Endothelial cell of umbilical vein (primary cell): ENCODE measurements around the gene VSX2. TPM values are rescaled to one million over a fixed set of nuclear protein-coding genes. Genes with fewer than 3 reads are reported as not detected.

ENCODE experiments used
- BruUV-seq: library from RNA; stranded (reverse); fragments of 400-500 nt; replicated peaks from 2 replicates; lab custom pipeline; 2021; lab: Mats Ljungman, UMichigan
- CTCF ChIA-PET: fragments of 300-600, 350-600 bp; sonication (Branson Sonifier 250); formaldehyde crosslinking; loops from one replicate; lab custom pipeline; 2021; ENCODE audit warnings: antibody characterized with exemption, inconsistent platforms; lab: Charles Lee
- POLR2A ChIA-PET: fragments of 300-600, 350-600 bp; sonication (Branson Sonifier 250); formaldehyde crosslinking; loops from one replicate; lab custom pipeline; 2021; ENCODE audit warnings: antibody characterized with exemption, inconsistent platforms; lab: Charles Lee
- DNase-seq: peaks from one replicate; pipeline ENCODE4 v3.0.0-alpha.2; 2011; ENCODE audit warnings: low read depth, low spot score
- FAIRE-seq: peaks from 2 replicates; lab custom pipeline; 2011; peaks lifted over from hg19 to GRCh38; lab: Jason Lieb, UNC
- H2AFZ ChIP-seq: 2 replicates; pipeline ENCODE4 v1.6.0; 2012; ENCODE audit warnings: low read depth, low read length, control low read depth, inconsistent platforms
- H3K27ac ChIP-seq: 2 replicates; pipeline ENCODE4 v1.5.1; 2011; ENCODE audit warnings: low read depth, mild to moderate bottlenecking, control low read depth, low read length, moderate library complexity; ENCODE audit not compliant: insufficient read depth
- H3K27me3 ChIP-seq, 2 experiments: 2 replicates each; pipeline versions ENCODE4 v1.6.0 to v1.6.1; 2011; ENCODE audit warnings: low read length in 2 of 2, mixed read lengths in 1 of 2; ENCODE audit not compliant: control insufficient read depth in 2 of 2, insufficient read depth in 2 of 2
- H3K36me3 ChIP-seq, 2 experiments: 2 replicates in 1 of 2; 3 replicates in 1 of 2; pipeline ENCODE4 v1.5.1; 2011; ENCODE audit warnings: low read length in 2 of 2, mild to moderate bottlenecking in 1 of 2, moderate library complexity in 1 of 2; ENCODE audit not compliant: control insufficient read depth in 2 of 2, insufficient read depth in 2 of 2; ENCODE audit errors: extremely low read depth in 1 of 2
- H3K4me1 ChIP-seq: 3 replicates; pipeline ENCODE4 v1.5.1; 2011; ENCODE audit warnings: mild to moderate bottlenecking, low read length; ENCODE audit not compliant: control insufficient read depth, insufficient read depth; ENCODE audit errors: extremely low read depth
- H3K4me2 ChIP-seq: 2 replicates; pipeline ENCODE4 v1.6.1; 2011; ENCODE audit warnings: low read length, control low read depth, mixed read lengths; ENCODE audit not compliant: insufficient read depth
- H3K4me3 ChIP-seq, 3 experiments: fragments of 200-600 bp in 1 of 3; sonication (generic), shearing (Covaris generic) in 1 of 3; replicated peaks in 1 of 3; 2 replicates each; pipeline ENCODE4 v1.5.1; 2011 to 2016; ENCODE audit warnings: control low read depth in 3 of 3, low read length in 3 of 3, mild to moderate bottlenecking in 2 of 3, inconsistent platforms in 1 of 3, low read depth in 1 of 3, moderate library complexity in 1 of 3; ENCODE audit not compliant: insufficient read depth in 1 of 3
- H3K79me2 ChIP-seq: 2 replicates; pipeline ENCODE4 v1.6.0; 2012; ENCODE audit warnings: low read length, inconsistent platforms; ENCODE audit not compliant: control insufficient read depth, insufficient read depth
- H3K9ac ChIP-seq: replicated peaks from 2 replicates; pipeline ENCODE3; 2011; ENCODE audit warnings: low read length, control low read depth; ENCODE audit not compliant: insufficient read depth; ENCODE audit errors: extremely low read depth
- H3K9me1 ChIP-seq: replicated peaks from 3 replicates; pipeline ENCODE4 v1.6.0; 2011; ENCODE audit warnings: mild to moderate bottlenecking, low read length; ENCODE audit not compliant: control insufficient read depth, insufficient read depth; ENCODE audit errors: extremely low read depth
- H3K9me3 ChIP-seq: replicated peaks from 2 replicates; pipeline ENCODE4 v1.5.1; 2012; ENCODE audit warnings: low read length, inconsistent platforms; ENCODE audit not compliant: control insufficient read depth, insufficient read depth
- H4K20me1 ChIP-seq: replicated peaks from 2 replicates; pipeline ENCODE3; 2011; ENCODE audit warnings: mild to moderate bottlenecking, low read length; ENCODE audit not compliant: control insufficient read depth, insufficient read depth; ENCODE audit errors: extremely low read depth
- EZH2 ChIP-seq: IDR thresholded peaks from 2 replicates; pipeline ENCODE4 v1.6.1; 2012; ENCODE audit warnings: borderline replicate concordance, low read depth, mild to moderate bottlenecking, moderate library complexity, low read length, inconsistent platforms; ENCODE audit not compliant: severe bottlenecking
- FOS ChIP-seq: IDR thresholded peaks from 2 replicates; pipeline ENCODE4 v1.6.1; 2011; ENCODE audit warnings: mild to moderate bottlenecking, low read length, moderate library complexity, borderline replicate concordance; ENCODE audit not compliant: insufficient read depth
- GATA2 ChIP-seq: IDR thresholded peaks from 2 replicates; pipeline ENCODE4 v1.7.0; 2011; ENCODE audit warnings: low read depth, mild to moderate bottlenecking, moderate library complexity, mixed read lengths, low read length; ENCODE audit not compliant: insufficient read length, insufficient read depth
- JUN ChIP-seq: IDR thresholded peaks from 2 replicates; pipeline ENCODE4 v1.6.1; 2011; ENCODE audit warnings: borderline replicate concordance, low read depth; ENCODE audit not compliant: insufficient read length, insufficient read depth
- MAX ChIP-seq: IDR thresholded peaks from 2 replicates; pipeline ENCODE4 v1.6.1; 2011; ENCODE audit not compliant: insufficient read depth, insufficient read length
- POLR2A ChIP-seq: IDR thresholded peaks from 2 replicates; pipeline ENCODE4 v1.6.1; 2012; ENCODE audit warnings: low read depth, mild to moderate bottlenecking, control low read depth, low read length
- POLR2AphosphoS5 ChIP-seq: IDR thresholded peaks from 2 replicates; pipeline ENCODE4 v1.6.1; 2012; ENCODE audit warnings: low read depth, mild to moderate bottlenecking, control low read depth, low read length, moderate library complexity; ENCODE audit not compliant: insufficient read depth
- dilution Hi-C: fragments of 300-500 bp; cut with MboI; formaldehyde crosslinking; loops from one replicate; pipeline ENCODE4 v1.15.0; 2019; ENCODE audit warnings: low sequenced_read_pairs; ENCODE audit not compliant: extremely low pct_ligation_motif_present
- intact Hi-C: fragments of 100-400 bp; cut with micrococcal nuclease; formaldehyde crosslinking; loops from one replicate; pipeline ENCODE4 v1.10.0; 2022
- polyA plus RNA-seq, 4 experiments: library from polyadenylated mRNA; depleted of rRNA in 3 of 4; stranded (reverse) in 3 of 4; unstranded in 1 of 4; fragments of >200 nt; gene quantifications; 2 replicates each; pipeline versions ENCODE4 v1.2.1 to v1.2.3, GENCODE V29; 2011 to 2012; ENCODE audit warnings: missing spikeins in 1 of 4
- small RNA-seq: library from RNA; depleted of rRNA; stranded (forward); fragments of <200 nt; gene quantifications from one replicate; pipeline ENCODE3, GENCODE V24; 2012; ENCODE audit warnings: low replicate concordance, low read depth; ENCODE audit not compliant: insufficient read depth, insufficient read length
- total RNA-seq: library from RNA; stranded (reverse); gene quantifications from 2 replicates; pipeline ENCODE4 v1.2.3, GENCODE V29; 2021
- TF ChIP-seq, protein P1 (sequence below), 2 donors: IDR thresholded peaks; 1 replicate in 1 of 2; 2 replicates in 1 of 2; pipeline ENCODE4 v1.5.1; 2011; ENCODE audit warnings: low read length in 2 of 2, mild to moderate bottlenecking in 2 of 2, moderate library complexity in 2 of 2, control low read depth in 1 of 2, inconsistent platforms in 1 of 2, low read depth in 1 of 2; ENCODE audit not compliant: insufficient read depth in 1 of 2; ENCODE audit errors: extremely low read depth in 1 of 2

The VSX2 gene
- total and polyA plus RNA-seq, 2 donors (not counting 3 experiments of a cell fraction or from before 2014, with no cell fraction given): not detected

- no peaks in the 10 kb centered on the region for H3K9me3 ChIP-seq
- peaks cover 0 to 6% of the 10 kb centered on the region in 2 experiments for H3K27me3 ChIP-seq
- POLR2A ChIA-PET: no interaction called here
- no peak overlapping the region for H2AFZ ChIP-seq
- no peaks in the 10 kb centered on the region for H4K20me1 ChIP-seq
- no peak for TF ChIP-seq EZH2
- TF ChIP-seq MAX: no peak
- no peak for TF ChIP-seq POLR2AphosphoS5
- no peak for TF ChIP-seq POLR2A
- TF ChIP-seq JUN: no peak
- no peak for TF ChIP-seq GATA2
- no peak for TF ChIP-seq FOS
- TF ChIP-seq, protein P1, sequence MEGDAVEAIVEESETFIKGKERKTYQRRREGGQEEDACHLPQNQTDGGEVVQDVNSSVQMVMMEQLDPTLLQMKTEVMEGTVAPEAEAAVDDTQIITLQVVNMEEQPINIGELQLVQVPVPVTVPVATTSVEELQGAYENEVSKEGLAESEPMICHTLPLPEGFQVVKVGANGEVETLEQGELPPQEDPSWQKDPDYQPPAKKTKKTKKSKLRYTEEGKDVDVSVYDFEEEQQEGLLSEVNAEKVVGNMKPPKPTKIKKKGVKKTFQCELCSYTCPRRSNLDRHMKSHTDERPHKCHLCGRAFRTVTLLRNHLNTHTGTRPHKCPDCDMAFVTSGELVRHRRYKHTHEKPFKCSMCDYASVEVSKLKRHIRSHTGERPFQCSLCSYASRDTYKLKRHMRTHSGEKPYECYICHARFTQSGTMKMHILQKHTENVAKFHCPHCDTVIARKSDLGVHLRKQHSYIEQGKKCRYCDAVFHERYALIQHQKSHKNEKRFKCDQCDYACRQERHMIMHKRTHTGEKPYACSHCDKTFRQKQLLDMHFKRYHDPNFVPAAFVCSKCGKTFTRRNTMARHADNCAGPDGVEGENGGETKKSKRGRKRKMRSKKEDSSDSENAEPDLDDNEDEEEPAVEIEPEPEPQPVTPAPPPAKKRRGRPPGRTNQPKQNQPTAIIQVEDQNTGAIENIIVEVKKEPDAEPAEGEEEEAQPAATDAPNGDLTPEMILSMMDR (IDR thresholded peaks at IDR 0.05; ENCODE audit: extremely low read depth in 1 of 2, insufficient read depth in 1 of 2, low read depth in 1 of 2, low read length in 2 of 2): no peak
- no peaks in the 10 kb centered on the region for H3K9me1 ChIP-seq
- no peaks in the 10 kb centered on the region for H3K79me2 ChIP-seq
- H3K4me3 ChIP-seq: no peak overlapping the region
- H3K4me2 ChIP-seq: no peak overlapping the region
- no peak overlapping the region for H3K27ac ChIP-seq
- H3K36me3 ChIP-seq: no peaks in the 10 kb centered on the region
- intact Hi-C loops: no loop called here
- no peak overlapping the region for H3K9ac ChIP-seq
- no TSS peak for BruUV-seq
- no peaks in the 10 kb centered on the region for H3K4me1 ChIP-seq
- FAIRE-seq (no peak), DNase-seq (no peak)
- dilution Hi-C loops: no loop called here
- CTCF ChIA-PET: no interaction called here
Observed at GRCh38 chr14:74312161-74312560, 72.9 kb downstream of the VSX2 start.

Small RNA genes within 50 kb of the gene (small RNA-seq; reads per million reads assigned to genes)
- not detected for gene AC006349.1

Other genes with a start within 250 kb of the VSX2 start
- 13.0 and 14.7 TPM in 2 replicates for gene ENTPD5, start 220.2 kb upstream of the VSX2 start, total RNA-seq
- 8.4 TPM in 2 replicates for gene ENTPD5, start 220.2 kb upstream of the VSX2 start, polyA plus RNA-seq
- 2.2 and 2.3 TPM in 2 replicates for gene BBOF1, start 220.1 kb upstream of the VSX2 start, total RNA-seq
- 0.54 and 0.63 TPM in 2 replicates for gene BBOF1, start 220.1 kb upstream of the VSX2 start, polyA plus RNA-seq
- 7.3 and 10.2 TPM in 2 replicates for gene ALDH6A1, start 155.0 kb upstream of the VSX2 start, total RNA-seq
- gene ALDH6A1, start 155.0 kb upstream of the VSX2 start, polyA plus RNA-seq: 5.1 and 5.2 TPM in 2 replicates
- 9.7 and 10.5 TPM in 2 replicates for gene LIN52, start 154.5 kb upstream of the VSX2 start, total RNA-seq
- gene LIN52, start 154.5 kb upstream of the VSX2 start, polyA plus RNA-seq: 4.8 and 6.6 TPM in 2 replicates
- 81.6 and 84.2 TPM in 2 replicates for gene ABCD4, start 63.5 kb downstream of the VSX2 start, total RNA-seq
- gene ABCD4, start 63.5 kb downstream of the VSX2 start, polyA plus RNA-seq: 50.6 and 58.2 TPM in 2 replicates
- gene VRTN, start 109.0 kb downstream of the VSX2 start, total RNA-seq: not detected in 2 replicates
- gene VRTN, start 109.0 kb downstream of the VSX2 start, polyA plus RNA-seq: 0.02 and 0.03 TPM in 2 replicates
- not detected in 2 replicates for gene SYNDIG1L, start 186.8 kb downstream of the VSX2 start, total RNA-seq
- not detected in 2 replicates for gene SYNDIG1L, start 186.8 kb downstream of the VSX2 start, polyA plus RNA-seq